Thyroid gland (tissue), 4 donors: ENCODE results near the gene SLC51A. TPM values are rescaled to one million over a fixed set of nuclear protein-coding genes. Genes with fewer than 3 reads are reported as not detected.

ENCODE experiments used
- DNase-seq, 2 donors: peaks; one replicate each; pipeline ENCODE4 v3.0.0-alpha.2; 2019
- H3K27ac ChIP-seq, 3 donors: fragments of 200-600 bp; sonication (generic); 1 replicate in 2 of 3; 2 replicates in 1 of 3; pipeline ENCODE4 v1.5.1; 2016 to 2019; ENCODE audit warnings: mild to moderate bottlenecking in 1 of 3, moderate library complexity in 1 of 3
- H3K27me3 ChIP-seq: fragments of 200-600 bp; sonication (generic); one replicate; pipeline ENCODE4 v1.5.1; 2019
- H3K36me3 ChIP-seq, 2 donors: fragments of 200-600 bp; sonication (generic); one replicate each; pipeline ENCODE4 v1.5.1; 2016 to 2019
- H3K4me1 ChIP-seq, 2 donors: fragments of 200-600 bp; sonication (generic); one replicate each; pipeline ENCODE4 v1.5.1; 2017 to 2019
- H3K4me3 ChIP-seq, 3 donors: fragments of 200-600 bp; sonication (generic); replicated peaks in 1 of 3; 1 replicate in 2 of 3; 2 replicates in 1 of 3; pipeline ENCODE4 v1.5.1; 2016; ENCODE audit warnings: mild to moderate bottlenecking in 1 of 3
- H3K9me3 ChIP-seq: fragments of 200-600 bp; sonication (generic); one replicate; pipeline ENCODE4 v1.5.1; 2017
- CTCF ChIP-seq, 6 experiments: fragments of 200-600 bp in 3 of 6; fragments of 450-650 bp in 3 of 6; sonication (generic) in 3 of 6; IDR thresholded peaks; one replicate each; pipeline ENCODE4 v1.5.1; 2016 to 2019; ENCODE audit warnings: antibody characterized with exemption in 6 of 6, mild to moderate bottlenecking in 2 of 6, inconsistent platforms in 1 of 6, moderate library complexity in 1 of 6
- POLR2A ChIP-seq, 2 donors: fragments of 450-650 bp; IDR thresholded peaks; one replicate each; pipeline ENCODE4 v1.6.1; 2017; ENCODE audit warnings: antibody characterized with exemption in 2 of 2, mild to moderate bottlenecking in 2 of 2, moderate library complexity in 1 of 2
- WGBS, 2 donors: methylation state at CpG; one replicate each; pipeline ENCODE4 v1.1.5; 2017; 5-methylcytosine and 5-hydroxymethylcytosine counted together
- intact Hi-C: fragments of 100-400 bp; cut with DNase I; formaldehyde crosslinking; loops from one replicate; pipeline ENCODE4 v1.15.1; 2023
- total RNA-seq, 4 donors: library from RNA; depleted of rRNA; stranded (reverse); fragments of >200 nt; gene quantifications; one replicate each; pipeline ENCODE4 v1.2.3, GENCODE V29; 2016

The SLC51A gene
- total RNA-seq, 4 donors from 2014 or later = 0.56 to 0.63 TPM; not detected in 2

- WGBS, 2 donors = 67% methylated on average over 14 of the region's 14 CpGs
- no peaks in the 10 kb centered on the region for H3K27me3 ChIP-seq
- H3K9me3 ChIP-seq = no peaks in the 10 kb centered on the region
- intact Hi-C loops = no loop called here
- DNase-seq = no peak
- TF ChIP-seq POLR2A (IDR thresholded peaks at IDR 0.05) (no peak), CTCF (IDR thresholded peaks at IDR 0.05) (no peak)
- H3K27ac ChIP-seq = no peak overlapping the region
- no peaks in the 10 kb centered on the region for H3K4me1 ChIP-seq
- H3K36me3 ChIP-seq = no peaks in the 10 kb centered on the region
- no peak overlapping the region for H3K4me3 ChIP-seq
Measured at GRCh38 chr3:196192524-196193051, 23.7 kb upstream of the SLC51A start.

- Histone ChIP-seq H3K4me1 (no peaks in the 10 kb centered on the region), H3K9me3 (no peaks in the 10 kb centered on the region), H3K27ac (no peak overlapping the region), H3K27me3 (no peaks in the 10 kb centered on the region), H3K4me3 (no peak overlapping the region), H3K36me3 (no peaks in the 10 kb centered on the region)
- intact Hi-C loops = no loop called here
- TF ChIP-seq CTCF (IDR thresholded peaks at IDR 0.05) (no peak), POLR2A (IDR thresholded peaks at IDR 0.05) (no peak)
- no peak for DNase-seq
- WGBS, 2 donors = 75 to 83% methylated on average over 15 of the region's 15 CpGs
Measured at GRCh38 chr3:196193133-196193735, 23.1 kb upstream of the SLC51A start.

- Histone ChIP-seq H3K27me3 (no peaks in the 10 kb centered on the region), H3K36me3 (no peaks in the 10 kb centered on the region), H3K9me3 (no peaks in the 10 kb centered on the region), H3K4me1 (no peaks in the 10 kb centered on the region), H3K4me3 (no peak overlapping the region), H3K27ac (no peak overlapping the region)
- WGBS, 2 donors = 71 to 80% methylated on average over 8 to 12 of the region's 13 CpGs
- TF ChIP-seq CTCF (IDR thresholded peaks at IDR 0.05) = no peak
- TF ChIP-seq POLR2A (IDR thresholded peaks at IDR 0.05) = no peak
- DNase-seq = no peak
- intact Hi-C loops = no loop called here
Measured at GRCh38 chr3:196193736-196194541, 22.4 kb upstream of the SLC51A start.

- H3K4me1 ChIP-seq = no peaks in the 10 kb centered on the region
- intact Hi-C loops = no loop called here
- no peak for DNase-seq
- WGBS, 2 donors = 88 to 94% methylated on average over 5 of the region's 5 CpGs
- TF ChIP-seq CTCF (IDR thresholded peaks at IDR 0.05) (no peak), POLR2A (IDR thresholded peaks at IDR 0.05) (no peak)
- H3K36me3 ChIP-seq = no peaks in the 10 kb centered on the region
- H3K27ac ChIP-seq = no peak overlapping the region
- H3K4me3 ChIP-seq = no peak overlapping the region
- H3K27me3 ChIP-seq = no peaks in the 10 kb centered on the region
- no peaks in the 10 kb centered on the region for H3K9me3 ChIP-seq
Measured at GRCh38 chr3:196194542-196194915, 21.8 kb upstream of the SLC51A start.
